GM12864 (cell line): Measurements from ENCODE around the gene COX7A2L.

Experiments used
- DNase-seq: peaks from one replicate; pipeline ENCODE4 v3.0.0-alpha.2; 2011; ENCODE audit warnings: low read depth
- H3K4me3 ChIP-seq: 2 replicates; pipeline ENCODE4 v1.5.1; 2011; ENCODE audit warnings: mild to moderate bottlenecking, low read depth, low read length, control low read depth
- CTCF ChIP-seq: IDR thresholded peaks from 2 replicates; pipeline ENCODE4 v1.5.1; 2011; ENCODE audit warnings: low read depth, mild to moderate bottlenecking, moderate library complexity, low read length, control low read depth, inconsistent platforms; ENCODE audit errors: missing control alignments

Gene COX7A2L

GRCh38 chr2:42315844-42316470 is 45.1 kb downstream of the COX7A2L start:
- H3K4me3 ChIP-seq = no peak overlapping the region
- DNase-seq = no peak
- TF ChIP-seq CTCF = no peak

DNA sequence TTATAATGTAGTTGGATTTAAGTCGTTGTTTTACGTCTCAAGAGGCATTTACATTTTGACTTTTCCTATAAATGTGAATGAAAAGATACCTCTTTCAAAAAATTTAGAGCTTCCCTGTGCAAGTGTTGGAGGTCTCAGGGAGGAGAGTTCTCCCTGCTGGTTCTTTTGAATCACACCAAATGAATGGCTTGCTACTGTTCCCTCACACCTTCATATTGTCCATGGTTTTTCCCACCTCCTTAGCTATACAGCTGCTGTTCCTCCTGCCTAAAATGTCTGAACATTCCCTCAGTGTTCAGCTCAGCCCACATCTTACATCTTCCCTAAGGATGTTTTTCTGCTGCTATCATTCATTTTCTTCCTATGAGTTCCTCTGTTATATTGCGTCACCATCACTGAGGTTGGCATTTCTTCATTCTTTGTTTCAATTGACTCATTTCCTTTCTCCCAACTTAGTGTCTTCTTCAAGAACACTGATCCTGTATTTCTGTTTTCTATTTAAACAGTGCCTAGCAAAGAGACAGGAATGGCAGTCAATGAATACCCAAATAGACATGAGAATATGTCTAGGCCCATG is 46.0 kb downstream of the COX7A2L start:
- no peak for DNase-seq
- TF ChIP-seq CTCF = no peak
- H3K4me3 ChIP-seq = no peak overlapping the region

DNA sequence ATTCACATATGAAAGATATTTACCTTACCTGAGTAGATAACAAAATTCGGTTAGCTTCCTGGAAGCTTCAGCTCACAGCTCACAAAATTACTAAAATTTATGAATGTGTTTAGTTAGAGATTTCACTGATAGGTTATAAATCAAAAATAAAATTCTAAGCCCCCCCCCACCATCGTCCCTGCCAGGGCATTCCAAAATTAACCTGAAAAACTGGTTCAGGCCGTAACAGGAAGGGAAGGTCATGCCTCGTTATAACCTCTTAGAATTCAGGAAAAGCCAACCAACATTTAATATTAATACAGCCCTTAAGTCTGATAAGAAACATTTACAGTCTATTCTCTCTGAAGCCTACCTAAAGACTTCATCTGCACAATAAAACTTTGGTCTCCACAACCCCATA is 48.9 kb downstream of the COX7A2L start:
- no peak for DNase-seq
- no peak overlapping the region for H3K4me3 ChIP-seq
- no peak for TF ChIP-seq CTCF

- no peak overlapping the region for H3K4me3 ChIP-seq
- no peak for DNase-seq
- no peak for TF ChIP-seq CTCF
These were observed 51.0 kb downstream of the COX7A2L start for GRCh38 chr2:42310007-42310515.

- no peak for DNase-seq
These were observed 51.7 kb downstream of the COX7A2L start for GRCh38 chr2:42309366-42309765.

GRCh38 chr2:42307180-42307579 is 53.8 kb downstream of the COX7A2L start:
- H3K4me3 ChIP-seq = no peak overlapping the region
- TF ChIP-seq CTCF = no peak
- DNase-seq = no peak

More at GRCh38 chr2:42309366-42309765, 51.7 kb downstream of the COX7A2L start:
- H3K4me3 ChIP-seq = no peak overlapping the region
- no peak for TF ChIP-seq CTCF

- TF ChIP-seq CTCF = no peak
- H3K4me3 ChIP-seq = no peak overlapping the region
- DNase-seq = no peak
These were observed 56.8 kb downstream of the COX7A2L start for GRCh38 chr2:42304059-42304713.
